Endothelial cell of umbilical vein (primary cell): ENCODE data around the gene RYR2. TPM values are rescaled to one million over a fixed set of nuclear protein-coding genes. Genes with fewer than 3 reads are reported as not detected.

ENCODE experiments used
- BruUV-seq: library from RNA; stranded (reverse); fragments of 400-500 nt; replicated peaks from 2 replicates; lab custom pipeline; 2021; lab: Mats Ljungman, UMichigan
- CTCF ChIA-PET: fragments of 300-600, 350-600 bp; sonication (Branson Sonifier 250); formaldehyde crosslinking; loops from one replicate; lab custom pipeline; 2021; ENCODE audit warnings: antibody characterized with exemption, inconsistent platforms; lab: Charles Lee
- POLR2A ChIA-PET: fragments of 300-600, 350-600 bp; sonication (Branson Sonifier 250); formaldehyde crosslinking; loops from one replicate; lab custom pipeline; 2021; ENCODE audit warnings: antibody characterized with exemption, inconsistent platforms; lab: Charles Lee
- DNase-seq: peaks from one replicate; pipeline ENCODE4 v3.0.0-alpha.2; 2011; ENCODE audit warnings: low read depth, low spot score
- FAIRE-seq: peaks from 2 replicates; lab custom pipeline; 2011; peaks lifted over from hg19 to GRCh38; lab: Jason Lieb, UNC
- H2AFZ ChIP-seq: 2 replicates; pipeline ENCODE4 v1.6.0; 2012; ENCODE audit warnings: low read depth, low read length, control low read depth, inconsistent platforms
- H3K27ac ChIP-seq: 2 replicates; pipeline ENCODE4 v1.5.1; 2011; ENCODE audit warnings: low read depth, mild to moderate bottlenecking, control low read depth, low read length, moderate library complexity; ENCODE audit not compliant: insufficient read depth
- H3K27me3 ChIP-seq, 2 experiments: 2 replicates each; pipeline versions ENCODE4 v1.6.0 to v1.6.1; 2011; ENCODE audit warnings: low read length in 2 of 2, mixed read lengths in 1 of 2; ENCODE audit not compliant: control insufficient read depth in 2 of 2, insufficient read depth in 2 of 2
- H3K36me3 ChIP-seq, 2 experiments: 2 replicates in 1 of 2; 3 replicates in 1 of 2; pipeline ENCODE4 v1.5.1; 2011; ENCODE audit warnings: low read length in 2 of 2, mild to moderate bottlenecking in 1 of 2, moderate library complexity in 1 of 2; ENCODE audit not compliant: control insufficient read depth in 2 of 2, insufficient read depth in 2 of 2; ENCODE audit errors: extremely low read depth in 1 of 2
- H3K4me1 ChIP-seq: 3 replicates; pipeline ENCODE4 v1.5.1; 2011; ENCODE audit warnings: mild to moderate bottlenecking, low read length; ENCODE audit not compliant: control insufficient read depth, insufficient read depth; ENCODE audit errors: extremely low read depth
- H3K4me2 ChIP-seq: 2 replicates; pipeline ENCODE4 v1.6.1; 2011; ENCODE audit warnings: low read length, control low read depth, mixed read lengths; ENCODE audit not compliant: insufficient read depth
- H3K4me3 ChIP-seq, 3 experiments: fragments of 200-600 bp in 1 of 3; sonication (generic), shearing (Covaris generic) in 1 of 3; replicated peaks in 1 of 3; 2 replicates each; pipeline ENCODE4 v1.5.1; 2011 to 2016; ENCODE audit warnings: control low read depth in 3 of 3, low read length in 3 of 3, mild to moderate bottlenecking in 2 of 3, inconsistent platforms in 1 of 3, low read depth in 1 of 3, moderate library complexity in 1 of 3; ENCODE audit not compliant: insufficient read depth in 1 of 3
- H3K79me2 ChIP-seq: 2 replicates; pipeline ENCODE4 v1.6.0; 2012; ENCODE audit warnings: low read length, inconsistent platforms; ENCODE audit not compliant: control insufficient read depth, insufficient read depth
- H3K9ac ChIP-seq: replicated peaks from 2 replicates; pipeline ENCODE3; 2011; ENCODE audit warnings: low read length, control low read depth; ENCODE audit not compliant: insufficient read depth; ENCODE audit errors: extremely low read depth
- H3K9me1 ChIP-seq: replicated peaks from 3 replicates; pipeline ENCODE4 v1.6.0; 2011; ENCODE audit warnings: mild to moderate bottlenecking, low read length; ENCODE audit not compliant: control insufficient read depth, insufficient read depth; ENCODE audit errors: extremely low read depth
- H3K9me3 ChIP-seq: replicated peaks from 2 replicates; pipeline ENCODE4 v1.5.1; 2012; ENCODE audit warnings: low read length, inconsistent platforms; ENCODE audit not compliant: control insufficient read depth, insufficient read depth
- H4K20me1 ChIP-seq: replicated peaks from 2 replicates; pipeline ENCODE3; 2011; ENCODE audit warnings: mild to moderate bottlenecking, low read length; ENCODE audit not compliant: control insufficient read depth, insufficient read depth; ENCODE audit errors: extremely low read depth
- EZH2 ChIP-seq: IDR thresholded peaks from 2 replicates; pipeline ENCODE4 v1.6.1; 2012; ENCODE audit warnings: borderline replicate concordance, low read depth, mild to moderate bottlenecking, moderate library complexity, low read length, inconsistent platforms; ENCODE audit not compliant: severe bottlenecking
- FOS ChIP-seq: IDR thresholded peaks from 2 replicates; pipeline ENCODE4 v1.6.1; 2011; ENCODE audit warnings: mild to moderate bottlenecking, low read length, moderate library complexity, borderline replicate concordance; ENCODE audit not compliant: insufficient read depth
- GATA2 ChIP-seq: IDR thresholded peaks from 2 replicates; pipeline ENCODE4 v1.7.0; 2011; ENCODE audit warnings: low read depth, mild to moderate bottlenecking, moderate library complexity, mixed read lengths, low read length; ENCODE audit not compliant: insufficient read length, insufficient read depth
- JUN ChIP-seq: IDR thresholded peaks from 2 replicates; pipeline ENCODE4 v1.6.1; 2011; ENCODE audit warnings: borderline replicate concordance, low read depth; ENCODE audit not compliant: insufficient read length, insufficient read depth
- MYC ChIP-seq: IDR thresholded peaks from one replicate; pipeline ENCODE4 v1.6.1; 2011; ENCODE audit warnings: mild to moderate bottlenecking, low read depth, low read length
- POLR2A ChIP-seq: IDR thresholded peaks from 2 replicates; pipeline ENCODE4 v1.6.1; 2012; ENCODE audit warnings: low read depth, mild to moderate bottlenecking, control low read depth, low read length
- POLR2AphosphoS5 ChIP-seq: IDR thresholded peaks from 2 replicates; pipeline ENCODE4 v1.6.1; 2012; ENCODE audit warnings: low read depth, mild to moderate bottlenecking, control low read depth, low read length, moderate library complexity; ENCODE audit not compliant: insufficient read depth
- dilution Hi-C: fragments of 300-500 bp; cut with MboI; formaldehyde crosslinking; loops from one replicate; pipeline ENCODE4 v1.15.0; 2019; ENCODE audit warnings: low sequenced_read_pairs; ENCODE audit not compliant: extremely low pct_ligation_motif_present
- intact Hi-C: fragments of 100-400 bp; cut with micrococcal nuclease; formaldehyde crosslinking; loops from one replicate; pipeline ENCODE4 v1.10.0; 2022
- polyA plus RNA-seq, 4 experiments: library from polyadenylated mRNA; depleted of rRNA in 3 of 4; stranded (reverse) in 3 of 4; unstranded in 1 of 4; fragments of >200 nt; gene quantifications; 2 replicates each; pipeline versions ENCODE4 v1.2.1 to v1.2.3, GENCODE V29; 2011 to 2012; ENCODE audit warnings: missing spikeins in 1 of 4
- total RNA-seq: library from RNA; stranded (reverse); gene quantifications from 2 replicates; pipeline ENCODE4 v1.2.3, GENCODE V29; 2021
- TF ChIP-seq, protein P1 (sequence below), 2 donors: IDR thresholded peaks; 1 replicate in 1 of 2; 2 replicates in 1 of 2; pipeline ENCODE4 v1.5.1; 2011; ENCODE audit warnings: low read length in 2 of 2, mild to moderate bottlenecking in 2 of 2, moderate library complexity in 2 of 2, control low read depth in 1 of 2, inconsistent platforms in 1 of 2, low read depth in 1 of 2; ENCODE audit not compliant: insufficient read depth in 1 of 2; ENCODE audit errors: extremely low read depth in 1 of 2
- TF ChIP-seq, protein P2 (sequence below): IDR thresholded peaks from 2 replicates; pipeline ENCODE4 v1.6.1; 2011; ENCODE audit not compliant: insufficient read depth, insufficient read length

The RYR2 gene
- total and polyA plus RNA-seq, 2 donors (not counting 3 experiments of a cell fraction or from before 2014, with no cell fraction given) = not detected

- no peak for TF ChIP-seq POLR2A
- TF ChIP-seq EZH2 = no peak
- TF ChIP-seq MYC = no peak
- TF ChIP-seq, protein P1, sequence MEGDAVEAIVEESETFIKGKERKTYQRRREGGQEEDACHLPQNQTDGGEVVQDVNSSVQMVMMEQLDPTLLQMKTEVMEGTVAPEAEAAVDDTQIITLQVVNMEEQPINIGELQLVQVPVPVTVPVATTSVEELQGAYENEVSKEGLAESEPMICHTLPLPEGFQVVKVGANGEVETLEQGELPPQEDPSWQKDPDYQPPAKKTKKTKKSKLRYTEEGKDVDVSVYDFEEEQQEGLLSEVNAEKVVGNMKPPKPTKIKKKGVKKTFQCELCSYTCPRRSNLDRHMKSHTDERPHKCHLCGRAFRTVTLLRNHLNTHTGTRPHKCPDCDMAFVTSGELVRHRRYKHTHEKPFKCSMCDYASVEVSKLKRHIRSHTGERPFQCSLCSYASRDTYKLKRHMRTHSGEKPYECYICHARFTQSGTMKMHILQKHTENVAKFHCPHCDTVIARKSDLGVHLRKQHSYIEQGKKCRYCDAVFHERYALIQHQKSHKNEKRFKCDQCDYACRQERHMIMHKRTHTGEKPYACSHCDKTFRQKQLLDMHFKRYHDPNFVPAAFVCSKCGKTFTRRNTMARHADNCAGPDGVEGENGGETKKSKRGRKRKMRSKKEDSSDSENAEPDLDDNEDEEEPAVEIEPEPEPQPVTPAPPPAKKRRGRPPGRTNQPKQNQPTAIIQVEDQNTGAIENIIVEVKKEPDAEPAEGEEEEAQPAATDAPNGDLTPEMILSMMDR (IDR thresholded peaks at IDR 0.05; ENCODE audit: extremely low read depth in 1 of 2, insufficient read depth in 1 of 2, low read depth in 1 of 2, low read length in 2 of 2) = no peak
- TF ChIP-seq FOS = no peak
- no peak for TF ChIP-seq GATA2
- TF ChIP-seq JUN = no peak
- TF ChIP-seq, protein P2, sequence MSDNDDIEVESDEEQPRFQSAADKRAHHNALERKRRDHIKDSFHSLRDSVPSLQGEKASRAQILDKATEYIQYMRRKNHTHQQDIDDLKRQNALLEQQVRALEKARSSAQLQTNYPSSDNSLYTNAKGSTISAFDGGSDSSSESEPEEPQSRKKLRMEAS = no peak
- TF ChIP-seq POLR2AphosphoS5 = no peak
- Histone ChIP-seq H3K9me1 (no peaks in the 10 kb centered on the region), H3K27me3 (no peaks in the 10 kb centered on the region), H3K79me2 (no peaks in the 10 kb centered on the region), H3K36me3 (no peaks in the 10 kb centered on the region), H3K4me2 (no peak overlapping the region), H3K9me3 (peaks cover 3% of the 10 kb centered on the region), H3K4me3 (no peak overlapping the region), H3K4me1 (no peaks in the 10 kb centered on the region), H4K20me1 (no peaks in the 10 kb centered on the region), H3K27ac (no peak overlapping the region), H2AFZ (no peak overlapping the region), H3K9ac (no peak overlapping the region)
- dilution Hi-C loops (no loop called here), intact Hi-C loops (no loop called here)
- no peak for FAIRE-seq
- no peak for DNase-seq
- POLR2A ChIA-PET = no interaction called here
- CTCF ChIA-PET = no interaction called here
- no TSS peak for BruUV-seq
Measured at GRCh38 chr1:237223419-237223818, 181.4 kb downstream of the RYR2 start.
